A673 (cell line): ENCODE measurements around the gene ESR2. TPM values are rescaled to one million over a fixed set of nuclear protein-coding genes. Genes with fewer than 3 reads are reported as not detected.

Experiments used
- BruUV-seq: library from RNA; stranded (reverse); fragments of 400-500 nt; replicated peaks from 2 replicates; lab custom pipeline; 2021; lab: Mats Ljungman, UMichigan
- CTCF ChIA-PET: fragments of 300-600 bp; sonication (Branson Sonifier 250); formaldehyde crosslinking; loops from one replicate; lab custom pipeline; 2022; ENCODE audit warnings: antibody characterized with exemption; lab: Charles Lee
- POLR2A ChIA-PET: fragments of 300-600 bp; sonication (Branson Sonifier 250); formaldehyde crosslinking; loops from one replicate; lab custom pipeline; 2022; ENCODE audit warnings: antibody characterized with exemption; ENCODE audit not compliant: low non-redundant PET; lab: Charles Lee
- DNase-seq: peaks from one replicate; pipeline ENCODE4 v3.0.0-alpha.2; 2015; ENCODE audit warnings: low spot score
- H3K27ac ChIP-seq: fragments of 200-600 bp; sonication (generic); 2 replicates; pipeline ENCODE4 v1.5.1; 2016; ENCODE audit warnings: mixed run types, low read depth, mild to moderate bottlenecking, mixed read lengths, antibody characterized with exemption, low read length; ENCODE audit not compliant: poor library complexity, severe bottlenecking
- H3K27me3 ChIP-seq: fragments of 200-600 bp; sonication (generic); replicated peaks from 2 replicates; pipeline ENCODE4 v1.6.1; 2017; ENCODE audit warnings: mixed run types, low read depth, mild to moderate bottlenecking, mixed read lengths, antibody characterized with exemption, low read length; ENCODE audit not compliant: insufficient read depth, poor library complexity
- H3K36me3 ChIP-seq: fragments of 200-600 bp; sonication (generic); 2 replicates; pipeline ENCODE4 v1.6.1; 2016; ENCODE audit warnings: mixed run types, mild to moderate bottlenecking, mixed read lengths, antibody characterized with exemption, low read length; ENCODE audit not compliant: insufficient read depth, poor library complexity, severe bottlenecking
- H3K4me1 ChIP-seq: fragments of 200-600 bp; sonication (generic); 2 replicates; pipeline ENCODE4 v1.6.1; 2017; ENCODE audit warnings: mixed run types, mild to moderate bottlenecking, mixed read lengths, antibody characterized with exemption, low read length; ENCODE audit not compliant: insufficient read depth, poor library complexity, severe bottlenecking
- H3K4me3 ChIP-seq: fragments of 200-600 bp; sonication (generic); 2 replicates; pipeline ENCODE4 v1.5.1; 2016; ENCODE audit warnings: low read depth, mixed run types, mild to moderate bottlenecking, mixed read lengths, low read length; ENCODE audit not compliant: poor library complexity, severe bottlenecking
- H3K9me3 ChIP-seq: fragments of 200-600 bp; sonication (generic); 2 replicates; pipeline ENCODE4 v1.6.1; 2016; ENCODE audit warnings: mixed run types, low read depth, mild to moderate bottlenecking, mixed read lengths, antibody characterized with exemption, low read length; ENCODE audit not compliant: poor library complexity, severe bottlenecking
- CTCF ChIP-seq: fragments of 300-800, 200-600 bp; sonication (generic); conservative IDR thresholded peaks from 2 replicates; pipeline ENCODE4 v1.5.1; 2017; ENCODE audit warnings: low read depth, mild to moderate bottlenecking, antibody characterized with exemption, low read length, moderate library complexity, mixed read lengths
- EZH2 ChIP-seq: fragments of 200-600 bp; sonication (generic); IDR thresholded peaks from 2 replicates; pipeline ENCODE4 v1.6.1; 2017; ENCODE audit warnings: borderline replicate concordance, low read depth, mild to moderate bottlenecking, mixed read lengths, antibody characterized with exemption, low read length; ENCODE audit not compliant: poor library complexity, severe bottlenecking
- intact Hi-C: fragments of 100-400 bp; cut with micrococcal nuclease; formaldehyde crosslinking; loops from one replicate; pipeline ENCODE4 v1.10.0; 2022; ENCODE audit not compliant: unreplicated experiment
- total RNA-seq: library from RNA; stranded (reverse); gene quantifications from 2 replicates; pipeline ENCODE4 v1.2.3, GENCODE V29; 2021

The ESR2 gene
- total RNA-seq, 1 experiment from 2014 or later: 0.71 TPM

- Histone ChIP-seq H3K9me3 (no peaks in the 10 kb centered on the region), H3K4me1 (no peaks in the 10 kb centered on the region), H3K36me3 (no peaks in the 10 kb centered on the region), H3K4me3 (no peak overlapping the region), H3K27ac (no peak overlapping the region), H3K27me3 (no peaks in the 10 kb centered on the region)
- POLR2A ChIA-PET: no interaction called here
- CTCF ChIA-PET: no interaction called here
- no TSS peak for BruUV-seq
- no peak for DNase-seq
- intact Hi-C loops: no loop called here
- TF ChIP-seq EZH2: no peak
- no peak for TF ChIP-seq CTCF
These were observed 12.4 kb downstream of the ESR2 start for GRCh38 chr14:64281805-64282204.

GRCh38 chr14:64279704-64280668 lies 14.2 kb downstream of the ESR2 start:
- H3K27ac ChIP-seq: no peak overlapping the region
- TF ChIP-seq EZH2: no peak
- no peak for TF ChIP-seq CTCF
- ChIA-PET POLR2A (no interaction called here), CTCF (no interaction called here)
- no peaks in the 10 kb centered on the region for H3K27me3 ChIP-seq
- no peaks in the 10 kb centered on the region for H3K9me3 ChIP-seq
- no peaks in the 10 kb centered on the region for H3K4me1 ChIP-seq
- H3K4me3 ChIP-seq: no peak overlapping the region
- DNase-seq: no peak
- no TSS peak for BruUV-seq
- intact Hi-C loops: no loop called here
- H3K36me3 ChIP-seq: no peaks in the 10 kb centered on the region

- Histone ChIP-seq H3K4me1 (no peaks in the 10 kb centered on the region), H3K9me3 (no peaks in the 10 kb centered on the region), H3K27ac (no peak overlapping the region), H3K27me3 (no peaks in the 10 kb centered on the region), H3K36me3 (no peaks in the 10 kb centered on the region), H3K4me3 (no peak overlapping the region)
- ChIA-PET POLR2A (no interaction called here), CTCF (no interaction called here)
- DNase-seq: no peak
- BruUV-seq: no TSS peak
- TF ChIP-seq EZH2 (no peak), CTCF (no peak)
- intact Hi-C loops: no loop called here
These were observed 15.7 kb downstream of the ESR2 start for GRCh38 chr14:64278458-64278857.
